Astrocyte (in vitro differentiated cells and primary cell): ENCODE results near the gene CRYBB1.

Source experiments
- EZH2 ChIP-seq: IDR thresholded peaks from 2 replicates; pipeline ENCODE4 v1.6.1; 2012; ENCODE audit warnings: mild to moderate bottlenecking, low read length, inconsistent platforms; ENCODE audit not compliant: insufficient read depth
- TF ChIP-seq, protein P1 (sequence below): IDR thresholded peaks from 2 replicates; pipeline ENCODE4 v1.5.1; 2011; ENCODE audit warnings: low read depth, mild to moderate bottlenecking, inconsistent platforms, low read length, moderate library complexity; ENCODE audit not compliant: insufficient read depth

DNA sequence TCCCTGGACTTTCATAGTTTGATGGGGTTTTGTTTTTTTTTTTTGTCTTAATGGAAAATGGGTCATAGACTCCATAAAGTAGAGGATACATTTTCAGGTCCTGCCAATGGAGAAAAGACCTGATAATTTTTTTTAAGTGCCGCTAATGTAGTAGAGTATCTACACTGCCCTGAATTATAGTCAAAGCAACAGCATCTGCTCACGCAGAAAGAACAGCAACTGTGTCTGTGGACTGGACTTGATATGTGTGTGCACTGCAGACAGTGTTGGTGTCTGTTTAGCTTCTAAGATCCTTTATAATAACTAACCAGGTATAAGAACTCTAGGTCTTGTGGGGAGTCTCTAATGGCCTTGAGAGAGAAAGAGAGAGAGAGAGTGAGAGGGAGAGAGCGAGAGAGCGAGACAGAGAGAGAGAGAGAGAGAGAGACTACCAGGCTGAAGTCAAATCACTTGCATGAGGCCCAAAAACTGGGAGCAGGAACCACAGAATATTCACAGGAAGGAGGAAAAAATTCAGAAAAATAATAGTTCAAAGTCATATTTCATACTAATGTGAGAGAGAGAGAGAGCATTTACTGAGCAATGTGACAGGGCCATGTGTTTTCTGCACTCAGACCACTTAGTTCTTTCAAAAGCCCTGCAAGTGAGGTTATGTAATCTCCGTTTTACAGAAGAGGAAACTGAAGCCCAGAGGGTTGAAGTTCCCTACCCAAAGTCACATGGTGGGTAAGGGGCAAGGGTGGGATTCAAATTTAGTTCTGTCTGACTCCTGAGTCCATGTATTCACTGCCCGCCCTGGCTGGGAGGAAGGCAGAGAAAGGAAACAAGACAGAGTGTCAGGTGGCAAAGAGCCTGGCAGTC is 30.9 kb upstream of the CRYBB1 start:
- TF ChIP-seq, protein P1, sequence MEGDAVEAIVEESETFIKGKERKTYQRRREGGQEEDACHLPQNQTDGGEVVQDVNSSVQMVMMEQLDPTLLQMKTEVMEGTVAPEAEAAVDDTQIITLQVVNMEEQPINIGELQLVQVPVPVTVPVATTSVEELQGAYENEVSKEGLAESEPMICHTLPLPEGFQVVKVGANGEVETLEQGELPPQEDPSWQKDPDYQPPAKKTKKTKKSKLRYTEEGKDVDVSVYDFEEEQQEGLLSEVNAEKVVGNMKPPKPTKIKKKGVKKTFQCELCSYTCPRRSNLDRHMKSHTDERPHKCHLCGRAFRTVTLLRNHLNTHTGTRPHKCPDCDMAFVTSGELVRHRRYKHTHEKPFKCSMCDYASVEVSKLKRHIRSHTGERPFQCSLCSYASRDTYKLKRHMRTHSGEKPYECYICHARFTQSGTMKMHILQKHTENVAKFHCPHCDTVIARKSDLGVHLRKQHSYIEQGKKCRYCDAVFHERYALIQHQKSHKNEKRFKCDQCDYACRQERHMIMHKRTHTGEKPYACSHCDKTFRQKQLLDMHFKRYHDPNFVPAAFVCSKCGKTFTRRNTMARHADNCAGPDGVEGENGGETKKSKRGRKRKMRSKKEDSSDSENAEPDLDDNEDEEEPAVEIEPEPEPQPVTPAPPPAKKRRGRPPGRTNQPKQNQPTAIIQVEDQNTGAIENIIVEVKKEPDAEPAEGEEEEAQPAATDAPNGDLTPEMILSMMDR = no peak
- no peak for TF ChIP-seq EZH2
